Measurements from ENCODE around the gene TRIM56. TPM values are rescaled to one million over a fixed set of nuclear protein-coding genes. Genes with fewer than 3 reads are reported as not detected.

TRIM56 gene
- total and polyA plus RNA-seq, 2 of the 4 experiments (the other 2 are of a cell fraction) = 3.9 to 5.9 TPM

DNA sequence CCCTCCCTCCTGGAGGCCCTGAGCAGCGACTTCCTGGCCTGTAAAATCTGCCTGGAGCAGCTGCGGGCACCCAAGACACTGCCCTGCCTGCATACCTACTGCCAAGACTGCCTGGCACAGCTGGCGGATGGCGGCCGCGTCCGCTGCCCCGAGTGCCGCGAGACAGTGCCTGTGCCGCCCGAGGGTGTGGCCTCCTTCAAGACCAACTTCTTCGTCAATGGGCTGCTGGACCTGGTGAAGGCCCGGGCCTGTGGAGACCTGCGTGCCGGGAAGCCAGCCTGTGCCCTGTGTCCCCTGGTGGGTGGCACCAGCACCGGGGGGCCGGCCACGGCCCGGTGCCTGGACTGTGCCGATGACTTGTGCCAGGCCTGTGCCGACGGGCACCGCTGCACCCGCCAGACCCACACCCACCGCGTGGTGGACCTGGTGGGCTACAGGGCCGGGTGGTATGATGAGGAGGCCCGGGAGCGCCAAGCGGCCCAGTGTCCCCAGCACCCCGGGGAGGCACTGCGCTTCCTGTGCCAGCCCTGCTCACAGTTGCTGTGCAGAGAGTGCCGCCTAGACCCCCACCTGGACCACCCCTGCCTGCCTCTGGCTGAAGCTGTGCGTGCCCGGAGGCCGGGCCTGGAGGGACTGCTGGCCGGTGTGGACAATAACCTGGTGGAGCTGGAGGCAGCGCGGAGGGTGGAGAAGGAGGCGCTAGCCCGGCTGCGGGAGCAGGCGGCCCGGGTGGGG, 2.2 kb downstream of the TRIM56 start (continued):
- TF ChIP-seq, protein P1, sequence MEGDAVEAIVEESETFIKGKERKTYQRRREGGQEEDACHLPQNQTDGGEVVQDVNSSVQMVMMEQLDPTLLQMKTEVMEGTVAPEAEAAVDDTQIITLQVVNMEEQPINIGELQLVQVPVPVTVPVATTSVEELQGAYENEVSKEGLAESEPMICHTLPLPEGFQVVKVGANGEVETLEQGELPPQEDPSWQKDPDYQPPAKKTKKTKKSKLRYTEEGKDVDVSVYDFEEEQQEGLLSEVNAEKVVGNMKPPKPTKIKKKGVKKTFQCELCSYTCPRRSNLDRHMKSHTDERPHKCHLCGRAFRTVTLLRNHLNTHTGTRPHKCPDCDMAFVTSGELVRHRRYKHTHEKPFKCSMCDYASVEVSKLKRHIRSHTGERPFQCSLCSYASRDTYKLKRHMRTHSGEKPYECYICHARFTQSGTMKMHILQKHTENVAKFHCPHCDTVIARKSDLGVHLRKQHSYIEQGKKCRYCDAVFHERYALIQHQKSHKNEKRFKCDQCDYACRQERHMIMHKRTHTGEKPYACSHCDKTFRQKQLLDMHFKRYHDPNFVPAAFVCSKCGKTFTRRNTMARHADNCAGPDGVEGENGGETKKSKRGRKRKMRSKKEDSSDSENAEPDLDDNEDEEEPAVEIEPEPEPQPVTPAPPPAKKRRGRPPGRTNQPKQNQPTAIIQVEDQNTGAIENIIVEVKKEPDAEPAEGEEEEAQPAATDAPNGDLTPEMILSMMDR (conservative IDR thresholded peaks at IDR 0.05; ENCODE audit: low read depth, low read length) = no peak
- TF ChIP-seq RCOR1 (IDR thresholded peaks at IDR 0.05; ENCODE audit: insufficient replicate concordance, low read length) = no peak
- no peak for TF ChIP-seq RFX5 (IDR thresholded peaks at IDR 0.05; ENCODE audit: low read depth, low read length)
- no peak for TF ChIP-seq POLR2A (IDR thresholded peaks at IDR 0.05; ENCODE audit: low read depth, low read length)

DNA sequence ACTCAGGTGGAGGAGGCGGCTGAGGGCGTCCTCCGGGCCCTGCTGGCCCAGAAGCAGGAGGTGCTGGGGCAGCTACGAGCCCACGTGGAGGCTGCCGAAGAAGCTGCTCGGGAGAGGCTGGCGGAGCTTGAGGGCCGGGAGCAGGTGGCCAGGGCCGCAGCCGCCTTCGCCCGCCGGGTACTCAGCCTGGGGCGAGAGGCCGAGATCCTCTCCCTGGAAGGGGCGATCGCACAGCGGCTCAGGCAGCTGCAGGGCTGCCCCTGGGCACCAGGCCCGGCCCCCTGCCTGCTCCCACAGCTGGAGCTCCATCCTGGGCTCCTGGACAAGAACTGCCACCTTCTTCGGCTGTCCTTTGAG, 2.8 kb downstream of the TRIM56 start:
- Histone ChIP-seq H3K4me1 (ENCODE audit: control insufficient read depth, insufficient read depth, low read length) (peaks cover 5% of the 10 kb centered on the region; the same call in 1 of the 2 replicates), H3K79me1 (ENCODE audit: low read depth in 1 of 2, low read length in 2 of 2) (peaks cover 23 to 57% of the 10 kb centered on the region in 2 experiments; a peak in 3 of 4 replicates), H3K14ac (replicated peaks; ENCODE audit: low read depth, low read length) (no peak overlapping the region), H3K36me3 (ENCODE audit: control insufficient read depth, insufficient read depth, low read length) (peaks cover 37% of the 10 kb centered on the region), H4K5ac (ENCODE audit: low read depth, low read length) (no peak overlapping the region), H3K56ac (ENCODE audit: extremely low read depth, insufficient read depth, low read length) (no peak overlapping the region), H3K4ac (ENCODE audit: low read depth, low read length) (no peak overlapping the region), H3K23ac (ENCODE audit: low read depth, low read length) (no peak overlapping the region), H2BK120ac (ENCODE audit: low read depth, low read length) (no peak overlapping the region), H3K9me3 (ENCODE audit: control insufficient read depth, insufficient read depth, low read length) (no peaks in the 10 kb centered on the region), H3K4me3 (ENCODE audit: insufficient read depth, low read depth, low read length) (no peak overlapping the region), H4K8ac (ENCODE audit: low read depth in 2 of 2, low read length in 2 of 2) (no peak overlapping the region), H2BK15ac (ENCODE audit: low read depth, low read length) (no peak overlapping the region), H4K20me1 (ENCODE audit: insufficient read depth, low read length) (no peaks in the 10 kb centered on the region), H3K4me2 (ENCODE audit: low read depth, low read length) (no peak overlapping the region), H2BK20ac (ENCODE audit: low read depth, low read length) (no peak overlapping the region), H2AFZ (replicated peaks; ENCODE audit: low read length, poor library complexity) (no peak overlapping the region), H2AK9ac (replicated peaks; ENCODE audit: low read depth, low read length, poor library complexity) (no peak overlapping the region), H2AK5ac (ENCODE audit: low read depth, low read length) (no peak overlapping the region), H3K27me3 (ENCODE audit: control insufficient read depth, insufficient read depth, low read length) (no peaks in the 10 kb centered on the region), H4K91ac (ENCODE audit: insufficient read depth, low read depth, low read length) (no peak overlapping the region), H3K9me1 (ENCODE audit: insufficient read depth, low read length) (peaks cover 7% of the 10 kb centered on the region), H3K27ac (ENCODE audit: insufficient read depth, low read length) (no peak overlapping the region), H3K9ac (ENCODE audit: low read depth, low read length) (no peak overlapping the region), H2BK5ac (ENCODE audit: low read depth, low read length, poor library complexity, severe bottlenecking) (no peak overlapping the region), H3K18ac (ENCODE audit: low read depth, low read length) (no peak overlapping the region)
- dilution Hi-C loops (cut with HindIII; ENCODE audit: low sequenced_read_pairs, unreplicated experiment) (no loop called here), in situ Hi-C loops (cut with MboI; ENCODE audit: low sequenced_read_pairs) (no loop called here), intact Hi-C loops (cut with micrococcal nuclease) (no loop called here)
- CTCF ChIA-PET = no interaction called here
- DNase-seq = no peak
- BruUV-seq (replicated peaks) = no TSS peak
- no peak for ATAC-seq (ENCODE audit: low read depth)
- POLR2A ChIA-PET (ENCODE audit: unreplicated experiment) = no interaction called here
- WGBS, 2 experiments (ENCODE audit: extremely low coverage in 2 of 2, insufficient read length in 1 of 2) = 99% methylated on average over 11 of the region's 21 CpGs; no CpG with 5 or more reads in 1 of the 2 experiments
- TF ChIP-seq, protein P1 (conservative IDR thresholded peaks at IDR 0.05; ENCODE audit: low read depth, low read length) = no peak
- TF ChIP-seq CHD1 (IDR thresholded peaks at IDR 0.05; ENCODE audit: low read depth, low read length) (no peak), NFE2L2 (IDR thresholded peaks at IDR 0.05; ENCODE audit: low read depth, low read length) (no peak), MAZ (IDR thresholded peaks at IDR 0.05; ENCODE audit: borderline replicate concordance, low read depth, low read length) (no peak), BHLHE40 (IDR thresholded peaks at IDR 0.05; ENCODE audit: low read depth, low read length) (no peak)
- TF ChIP-seq, protein P2, sequence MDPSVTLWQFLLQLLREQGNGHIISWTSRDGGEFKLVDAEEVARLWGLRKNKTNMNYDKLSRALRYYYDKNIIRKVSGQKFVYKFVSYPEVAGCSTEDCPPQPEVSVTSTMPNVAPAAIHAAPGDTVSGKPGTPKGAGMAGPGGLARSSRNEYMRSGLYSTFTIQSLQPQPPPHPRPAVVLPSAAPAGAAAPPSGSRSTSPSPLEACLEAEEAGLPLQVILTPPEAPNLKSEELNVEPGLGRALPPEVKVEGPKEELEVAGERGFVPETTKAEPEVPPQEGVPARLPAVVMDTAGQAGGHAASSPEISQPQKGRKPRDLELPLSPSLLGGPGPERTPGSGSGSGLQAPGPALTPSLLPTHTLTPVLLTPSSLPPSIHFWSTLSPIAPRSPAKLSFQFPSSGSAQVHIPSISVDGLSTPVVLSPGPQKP (IDR thresholded peaks at IDR 0.05; ENCODE audit: borderline replicate concordance, low read depth, low read length) = no peak
- TF ChIP-seq, protein P3, sequence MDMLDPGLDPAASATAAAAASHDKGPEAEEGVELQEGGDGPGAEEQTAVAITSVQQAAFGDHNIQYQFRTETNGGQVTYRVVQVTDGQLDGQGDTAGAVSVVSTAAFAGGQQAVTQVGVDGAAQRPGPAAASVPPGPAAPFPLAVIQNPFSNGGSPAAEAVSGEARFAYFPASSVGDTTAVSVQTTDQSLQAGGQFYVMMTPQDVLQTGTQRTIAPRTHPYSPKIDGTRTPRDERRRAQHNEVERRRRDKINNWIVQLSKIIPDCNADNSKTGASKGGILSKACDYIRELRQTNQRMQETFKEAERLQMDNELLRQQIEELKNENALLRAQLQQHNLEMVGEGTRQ (IDR thresholded peaks at IDR 0.05; ENCODE audit: low read depth, low read length) = no peak

Measured in IMR-90 (cell line).